Measurements from ENCODE around the gene CRYBA1. TPM values are rescaled to one million over a fixed set of nuclear protein-coding genes. Genes with fewer than 3 reads are reported as not detected.

The CRYBA1 gene
- total and polyA plus RNA-seq, 2 of the 8 experiments (the other 6 are each of a cell fraction or from before 2014, with no cell fraction given), result not detected

- Histone ChIP-seq H3K27me3 (replicated peaks in 1 of 4; ENCODE audit: control insufficient read depth in 3 of 4, extremely low read depth in 1 of 4, insufficient read depth in 3 of 4, low read length in 3 of 4) (no peaks in the 10 kb centered on the region), H3K79me2 (ENCODE audit: control insufficient read depth in 1 of 2, insufficient read depth in 2 of 2, low read length in 2 of 2) (no peaks in the 10 kb centered on the region), H3K9me3 (ENCODE audit: insufficient read depth in 2 of 2, low read depth in 1 of 2, low read length in 1 of 2) (no peaks in the 10 kb centered on the region), H2AFZ (ENCODE audit: low read length) (no peak overlapping the region), H3K14ac (ENCODE audit: insufficient read length) (no peak overlapping the region), H2BK120ac (replicated peaks; ENCODE audit: low read depth, low read length) (no peak overlapping the region), H4K91ac (replicated peaks; ENCODE audit: insufficient read length, low read length) (no peak overlapping the region), H3K4me2 (ENCODE audit: insufficient read depth in 1 of 2, low read depth in 2 of 2, low read length in 2 of 2) (no peak overlapping the region), H2BK20ac (ENCODE audit: low read length) (no peak overlapping the region), H4K20me1 (replicated peaks in 1 of 2; ENCODE audit: control insufficient read depth in 1 of 2, insufficient read depth in 2 of 2, low read length in 2 of 2) (no peaks in the 10 kb centered on the region), H3K4me3 (ENCODE audit: extremely low read depth in 1 of 4, insufficient read depth in 2 of 4, low read depth in 3 of 4, low read length in 4 of 4) (no peak overlapping the region), H3K23me2 (ENCODE audit: low read depth, low read length) (no peaks in the 10 kb centered on the region; the same call in 1 of the 2 replicates), H2BK15ac (ENCODE audit: low read length) (no peak overlapping the region), H3K36me3 (ENCODE audit: control insufficient read depth in 2 of 4, insufficient read depth in 4 of 4, low read length in 3 of 4) (no peaks in the 10 kb centered on the region), H2BK5ac (ENCODE audit: low read depth, low read length) (no peak overlapping the region), H3K18ac (ENCODE audit: extremely low read depth, low read length) (no peak overlapping the region), H4K5ac (ENCODE audit: insufficient read length, low read depth, low read length) (no peak overlapping the region), H2BK12ac (ENCODE audit: low read depth, low read length) (no peak overlapping the region), H3K4ac (replicated peaks; ENCODE audit: insufficient read length, low read depth, low read length) (no peak overlapping the region), H3K79me1 (ENCODE audit: low read depth, low read length) (no peaks in the 10 kb centered on the region), H2AK5ac (ENCODE audit: low read depth, low read length) (no peak overlapping the region), H3K23ac (ENCODE audit: insufficient read length) (no peak overlapping the region), H3K27ac (ENCODE audit: low read depth, low read length) (no peak overlapping the region), H4K8ac (ENCODE audit: extremely low read depth, insufficient read depth, low read length) (no peak overlapping the region), H3K9ac (replicated peaks in 1 of 4; ENCODE audit: extremely low read depth in 1 of 4, low read depth in 3 of 4, low read length in 3 of 4) (no peak overlapping the region), H3K4me1 (replicated peaks in 1 of 4; ENCODE audit: control insufficient read depth in 3 of 4, insufficient read depth in 4 of 4, low read length in 3 of 4) (no peaks in the 10 kb centered on the region), H3K56ac (replicated peaks; ENCODE audit: insufficient read length, low read depth, low read length) (no peak overlapping the region)
- 85% methylated on average over 5 of the region's 5 CpGs; no CpG with 5 or more reads in 1 of the 2 experiments for WGBS, 2 experiments (ENCODE audit: extremely low coverage in 1 of 2, insufficient coverage in 1 of 2, insufficient read length in 1 of 2, insufficient replicate concordance in 2 of 2, low coverage in 1 of 2, low lambda C conversion rate in 2 of 2, missing lambda C conversion rate in 1 of 2)
- no peak for DNase-seq (ENCODE audit: low read depth in 1 of 2, low spot score in 2 of 2)
- TF ChIP-seq POLR2A (IDR thresholded peaks at IDR 0.05; ENCODE audit: control extremely low read depth in 1 of 2, low read depth in 2 of 2, low read length in 2 of 2) (no peak), PHF8 (conservative IDR thresholded peaks at IDR 0.05; ENCODE audit: low read depth, low read length) (no peak), HDAC2 (IDR thresholded peaks at IDR 0.05; ENCODE audit: borderline replicate concordance in 1 of 2, low read depth in 2 of 2, low read length in 2 of 2) (no peak), POU5F1 (IDR thresholded peaks at IDR 0.05; ENCODE audit: low read depth, low read length) (no peak), RFX5 (IDR thresholded peaks at IDR 0.05; ENCODE audit: borderline replicate concordance, low read depth, low read length) (no peak), SRF (IDR thresholded peaks at IDR 0.05; ENCODE audit: low read depth, low read length) (no peak), POLR2AphosphoS5 (IDR thresholded peaks at IDR 0.05; ENCODE audit: low read depth, low read length) (no peak), CHD2 (IDR thresholded peaks at IDR 0.05; ENCODE audit: low read length) (no peak), GABPA (IDR thresholded peaks at IDR 0.05; ENCODE audit: borderline replicate concordance, insufficient read depth, low read length) (no peak), RAD21 (IDR thresholded peaks at IDR 0.05 in 1 of 2, conservative IDR thresholded peaks at IDR 0.05 in 1 of 2; ENCODE audit: low read depth in 2 of 2, low read length in 2 of 2) (no peak)
- ChIA-PET CTCF (ENCODE audit: partially characterized antibody) (interaction anchor here (0.7 to 18.3 kb wide), 16 partner anchors 8 to 119 kb away, joined by 3 to 333 read pairs (median 5); partner anchors contain the start of gene MYO18A), POLR2A (ENCODE audit: partially characterized antibody) (interaction anchor here (0.8 kb wide), 2 partner anchors 77 to 99 kb away, joined by 3 to 4 read pairs; partner anchors contain the start of gene NUFIP2)
- no peak for FAIRE-seq
These were observed 29.8 kb upstream of the CRYBA1 start for GRCh38 chr17:29216856-29217255.
